ENCODE measurements around the gene INSR. TPM values are rescaled to one million over a fixed set of nuclear protein-coding genes. Genes with fewer than 3 reads are reported as not detected.
"Not testable (repeated sequence)": the region's sequence is repeated elsewhere in the genome, so short reads cannot be mapped to it uniquely, and the experiment has no call there.

Gene INSR
- total and polyA plus RNA-seq, 4 experiments from 2014 or later = 0.06 to 2.2 (median 0.69) TPM

DNA sequence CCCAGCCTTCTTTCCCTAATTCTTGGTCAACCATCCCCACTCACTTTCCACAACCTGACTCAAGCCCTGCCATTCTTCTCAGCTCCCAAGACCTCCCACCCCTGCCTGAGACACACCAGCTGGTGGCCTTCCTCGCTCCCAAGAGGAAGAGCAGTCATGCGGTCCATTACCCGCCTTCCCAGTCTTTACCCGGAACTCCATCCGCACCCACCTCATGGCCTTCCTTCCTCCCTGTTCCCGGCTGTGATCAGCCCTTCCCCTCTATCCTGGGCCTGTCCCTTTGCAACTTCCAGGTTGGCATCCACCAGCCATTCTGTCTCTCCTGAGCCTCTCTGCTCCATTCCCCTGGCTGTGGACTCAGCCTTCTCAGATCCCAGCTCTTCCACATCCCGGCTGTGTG lies 18.6 kb upstream of the INSR start:
- Histone ChIP-seq H3K27ac (ENCODE audit: low read depth, low read length) (no peak overlapping the region), H3K36me3 (ENCODE audit: insufficient read depth, low read length) (no peaks in the 10 kb centered on the region), H3K4me3 (ENCODE audit: low read length in 2 of 2) (no peak overlapping the region), H3K27me3 (ENCODE audit: insufficient read depth, low read length) (no peaks in the 10 kb centered on the region), H3K4me1 (ENCODE audit: insufficient read depth, low read length) (no peaks in the 10 kb centered on the region), H3K9me3 (ENCODE audit: control insufficient read depth in 1 of 2, low read length in 2 of 2) (no peaks in the 10 kb centered on the region)
- peaks cover 3% of the 10 kb centered on the region in 2 donors for H3K27me3 Mint-ChIP-seq
- H3K9me3 Mint-ChIP-seq = peaks cover 0 to 5% (median under 1%) of the 10 kb centered on the region in 8 donors
- no peak for DNase-seq
- H3K36me3 Mint-ChIP-seq = no peaks in the 10 kb centered on the region
- no peak overlapping the region for H3K4me3 Mint-ChIP-seq
- intact Hi-C loops (cut with micrococcal nuclease) = no loop called here
- ChIA-PET CTCF (ENCODE audit: partially characterized antibody) (no interaction called here), POLR2A (ENCODE audit: partially characterized antibody) (no interaction called here)
- H3K4me1 Mint-ChIP-seq = peaks cover 0 to 1% (median 0%) of the 10 kb centered on the region in 4 donors
- H3K27ac Mint-ChIP-seq = peak overlapping the region in 1 of 7 donors; percentile 55

DNA sequence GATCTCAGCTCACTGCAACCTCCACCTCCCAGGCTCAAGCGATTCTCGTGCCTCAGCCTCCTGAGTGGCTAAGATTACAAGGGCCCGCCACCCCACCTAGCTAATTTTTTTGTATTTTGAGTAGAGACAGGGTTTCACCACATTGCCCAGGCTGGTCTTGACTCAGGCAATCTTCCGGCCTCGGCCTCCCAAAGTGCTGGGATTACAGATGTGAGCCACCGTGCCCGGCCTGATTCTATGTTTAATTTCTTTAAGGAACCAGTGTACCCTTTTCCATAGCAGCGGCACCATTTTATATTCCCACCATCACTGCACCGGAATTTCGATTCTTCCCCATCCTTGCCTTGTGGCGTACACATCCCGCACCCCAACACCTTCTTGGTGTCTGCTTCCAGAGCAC lies 17.7 kb upstream of the INSR start:
- H3K27me3 ChIP-seq (ENCODE audit: insufficient read depth, low read length) = no peaks in the 10 kb centered on the region
- H3K9me3 Mint-ChIP-seq = peaks cover 0 to 3% (median 0%) of the 10 kb centered on the region in 8 donors
- H3K27me3 Mint-ChIP-seq = peaks cover 3 to 4% of the 10 kb centered on the region in 2 donors
- H3K9me3 ChIP-seq (ENCODE audit: control insufficient read depth in 1 of 2, low read length in 2 of 2) = no peaks in the 10 kb centered on the region
- H3K27ac Mint-ChIP-seq = peak overlapping the region in 1 of 7 donors; percentile 19
- ChIA-PET POLR2A (ENCODE audit: partially characterized antibody) (no interaction called here), CTCF (ENCODE audit: partially characterized antibody) (no interaction called here)
- no peak overlapping the region for H3K4me3 ChIP-seq (ENCODE audit: low read length in 2 of 2)
- H3K4me3 Mint-ChIP-seq = no peak overlapping the region
- H3K36me3 Mint-ChIP-seq = no peaks in the 10 kb centered on the region
- no peaks in the 10 kb centered on the region for H3K4me1 ChIP-seq (ENCODE audit: insufficient read depth, low read length)
- intact Hi-C loops (cut with micrococcal nuclease) = no loop called here
- H3K4me1 Mint-ChIP-seq = peaks cover 0 to 1% (median 0%) of the 10 kb centered on the region in 4 donors
- H3K27ac ChIP-seq (ENCODE audit: low read depth, low read length) = no peak overlapping the region
- no peaks in the 10 kb centered on the region for H3K36me3 ChIP-seq (ENCODE audit: insufficient read depth, low read length)
- no peak for DNase-seq

DNA sequence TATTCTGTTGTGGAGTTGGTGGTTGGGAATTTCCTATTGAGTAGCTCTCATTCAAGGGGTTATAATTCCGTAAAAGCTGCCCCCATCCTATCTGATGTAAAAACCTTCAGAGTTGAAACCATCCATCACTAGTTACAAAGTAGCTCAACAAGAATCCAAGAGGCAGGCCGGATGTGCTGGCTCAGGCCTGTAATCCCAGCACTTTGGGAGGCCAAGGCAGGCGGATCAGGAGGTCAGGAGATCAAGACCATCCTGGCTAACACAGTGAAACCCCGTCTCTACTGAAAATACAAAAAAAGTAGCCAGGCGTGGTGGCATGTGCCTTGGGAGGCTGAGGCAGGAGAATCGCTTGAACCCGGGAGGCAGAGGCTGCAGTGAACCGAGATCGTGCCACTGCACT lies 14.1 kb upstream of the INSR start:
- H3K4me1 Mint-ChIP-seq; DNase-seq; H3K36me3 Mint-ChIP-seq; CTCF ChIA-PET (ENCODE audit: partially characterized antibody); intact Hi-C loops (cut with micrococcal nuclease); POLR2A ChIA-PET (ENCODE audit: partially characterized antibody); H3K4me1 ChIP-seq (ENCODE audit: insufficient read depth, low read length); H3K27ac ChIP-seq (ENCODE audit: low read depth, low read length); H3K27me3 Mint-ChIP-seq; H3K27me3 ChIP-seq (ENCODE audit: insufficient read depth, low read length); H3K27ac Mint-ChIP-seq; H3K9me3 ChIP-seq (ENCODE audit: control insufficient read depth in 1 of 2, low read length in 2 of 2); H3K9me3 Mint-ChIP-seq; H3K4me3 Mint-ChIP-seq; H3K36me3 ChIP-seq (ENCODE audit: insufficient read depth, low read length); H3K4me3 ChIP-seq (ENCODE audit: low read length in 2 of 2): not testable (repeated sequence)

DNA sequence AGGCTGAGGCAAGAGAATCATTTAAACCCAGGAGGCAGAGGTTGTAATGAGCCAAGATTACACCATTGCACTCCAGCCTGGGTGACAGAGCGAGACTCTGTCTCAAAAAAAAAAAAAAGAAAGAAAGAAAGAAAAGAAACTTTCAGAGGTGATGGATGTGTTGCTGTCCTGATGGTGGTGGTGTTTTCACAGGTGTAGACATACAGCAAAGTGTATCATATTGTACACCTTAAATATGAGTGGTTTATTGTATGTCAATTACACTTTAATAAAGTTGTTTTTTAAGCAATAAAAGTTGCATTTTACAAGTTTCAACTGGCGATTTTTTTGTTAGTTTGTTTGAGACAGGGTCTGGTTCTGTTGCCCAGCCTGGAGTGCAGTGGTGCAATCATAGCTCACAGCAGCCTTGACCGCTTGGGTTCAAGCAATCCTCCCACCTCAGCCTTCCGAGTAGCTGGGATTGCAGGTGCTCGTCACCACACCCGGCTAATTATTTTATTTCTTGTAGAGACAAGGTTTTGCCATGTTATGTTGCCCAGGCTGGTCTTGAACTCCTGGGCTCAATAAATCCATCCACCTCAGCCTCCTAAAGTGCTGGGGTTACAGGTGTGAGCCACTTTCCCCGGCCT lies 13.5 kb upstream of the INSR start:
- Histone ChIP-seq H3K27me3 (ENCODE audit: insufficient read depth, low read length) (no peaks in the 10 kb centered on the region), H3K36me3 (ENCODE audit: insufficient read depth, low read length) (no peaks in the 10 kb centered on the region), H3K9me3 (ENCODE audit: control insufficient read depth in 1 of 2, low read length in 2 of 2) (no peaks in the 10 kb centered on the region), H3K27ac (ENCODE audit: low read depth, low read length) (no peak overlapping the region), H3K4me3 (ENCODE audit: low read length in 2 of 2) (no peak overlapping the region), H3K4me1 (ENCODE audit: insufficient read depth, low read length) (no peaks in the 10 kb centered on the region)
- ChIA-PET CTCF (ENCODE audit: partially characterized antibody) (no interaction called here), POLR2A (ENCODE audit: partially characterized antibody) (no interaction called here)
- no peak for DNase-seq
- Mint-ChIP-seq H3K36me3 (no peaks in the 10 kb centered on the region), H3K4me1 (peaks cover 0 to 1% (median 0%) of the 10 kb centered on the region in 4 donors), H3K4me3 (no peak overlapping the region), H3K9me3 (no peaks in the 10 kb centered on the region), H3K27me3 (peaks cover 1 to 3% of the 10 kb centered on the region in 2 donors), H3K27ac (peak overlapping the region in 1 of 7 donors; percentile 72)
- intact Hi-C loops (cut with micrococcal nuclease) = no loop called here

DNA sequence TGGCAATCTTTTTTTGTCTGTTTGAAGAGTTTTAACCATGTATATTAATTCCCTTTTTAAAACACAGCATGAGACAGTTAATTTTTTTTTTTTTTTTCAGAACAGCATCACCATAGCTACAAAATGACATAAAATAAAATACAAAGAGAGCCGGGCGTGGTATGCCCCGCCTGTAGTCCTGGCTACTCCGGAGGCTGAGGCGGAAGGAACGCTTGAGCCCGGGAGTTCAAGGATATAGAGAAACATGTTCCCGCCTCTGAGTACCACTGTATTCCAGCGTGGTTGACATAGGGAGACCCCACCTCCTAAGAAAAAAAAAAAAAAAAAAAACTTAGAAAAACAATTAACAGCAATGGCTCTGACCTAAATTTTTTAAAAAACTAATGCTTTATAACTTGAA lies 10.0 kb upstream of the INSR start:
- Histone ChIP-seq H3K27me3 (ENCODE audit: insufficient read depth, low read length) (no peaks in the 10 kb centered on the region), H3K9me3 (ENCODE audit: control insufficient read depth in 1 of 2, low read length in 2 of 2) (no peaks in the 10 kb centered on the region), H3K36me3 (ENCODE audit: insufficient read depth, low read length) (no peaks in the 10 kb centered on the region), H3K4me3 (ENCODE audit: low read length in 2 of 2) (no peak overlapping the region), H3K27ac (ENCODE audit: low read depth, low read length) (no peak overlapping the region), H3K4me1 (ENCODE audit: insufficient read depth, low read length) (no peaks in the 10 kb centered on the region)
- Mint-ChIP-seq H3K27me3 (peaks cover 3 to 6% of the 10 kb centered on the region in 2 donors), H3K4me1 (no peaks in the 10 kb centered on the region), H3K27ac (no peak overlapping the region), H3K9me3 (no peaks in the 10 kb centered on the region), H3K4me3 (no peak overlapping the region), H3K36me3 (no peaks in the 10 kb centered on the region)
- intact Hi-C loops (cut with micrococcal nuclease) = no loop called here
- no peak for DNase-seq
- CTCF ChIA-PET (ENCODE audit: partially characterized antibody) = interaction anchor here (1.1 kb wide), 1 partner anchor 155 kb away, joined by 3 read pairs; no protein-coding TSS in a partner anchor
- POLR2A ChIA-PET (ENCODE audit: partially characterized antibody) = no interaction called here

DNA sequence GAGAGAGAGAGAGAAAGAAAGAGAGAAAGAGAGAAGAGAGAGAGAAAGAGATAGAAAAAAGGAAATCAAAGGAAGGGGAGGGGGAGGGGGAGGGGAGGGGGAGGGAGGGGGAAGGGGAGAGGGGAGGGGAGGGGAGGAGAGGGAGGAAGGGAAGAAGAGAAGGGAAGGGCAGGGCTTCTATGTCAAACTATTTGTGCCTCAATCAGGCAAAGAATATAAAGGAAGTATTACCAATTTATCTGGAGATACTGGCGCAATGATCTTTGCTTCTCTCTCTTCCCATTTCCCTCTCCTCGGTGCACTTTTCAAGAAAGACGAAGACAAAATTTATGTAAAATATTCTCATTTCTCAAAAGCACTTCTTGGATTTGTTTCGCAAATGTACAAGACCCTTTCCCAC lies 9.3 kb upstream of the INSR start:
- CTCF ChIA-PET (ENCODE audit: partially characterized antibody) = no interaction called here
- no peak for DNase-seq
- Mint-ChIP-seq H3K9me3 (no peaks in the 10 kb centered on the region), H3K27ac (no peak overlapping the region), H3K4me3 (no peak overlapping the region), H3K27me3 (peaks cover 3 to 6% of the 10 kb centered on the region in 2 donors), H3K36me3 (no peaks in the 10 kb centered on the region), H3K4me1 (no peaks in the 10 kb centered on the region)
- H3K36me3 ChIP-seq (ENCODE audit: insufficient read depth, low read length) = no peaks in the 10 kb centered on the region
- POLR2A ChIA-PET (ENCODE audit: partially characterized antibody) = no interaction called here
- H3K27ac ChIP-seq (ENCODE audit: low read depth, low read length) = no peak overlapping the region
- intact Hi-C loops (cut with micrococcal nuclease) = no loop called here
- no peaks in the 10 kb centered on the region for H3K9me3 ChIP-seq (ENCODE audit: control insufficient read depth in 1 of 2, low read length in 2 of 2)
- H3K27me3 ChIP-seq (ENCODE audit: insufficient read depth, low read length) = no peaks in the 10 kb centered on the region
- no peak overlapping the region for H3K4me3 ChIP-seq (ENCODE audit: low read length in 2 of 2)
- H3K4me1 ChIP-seq (ENCODE audit: insufficient read depth, low read length) = no peaks in the 10 kb centered on the region

DNA sequence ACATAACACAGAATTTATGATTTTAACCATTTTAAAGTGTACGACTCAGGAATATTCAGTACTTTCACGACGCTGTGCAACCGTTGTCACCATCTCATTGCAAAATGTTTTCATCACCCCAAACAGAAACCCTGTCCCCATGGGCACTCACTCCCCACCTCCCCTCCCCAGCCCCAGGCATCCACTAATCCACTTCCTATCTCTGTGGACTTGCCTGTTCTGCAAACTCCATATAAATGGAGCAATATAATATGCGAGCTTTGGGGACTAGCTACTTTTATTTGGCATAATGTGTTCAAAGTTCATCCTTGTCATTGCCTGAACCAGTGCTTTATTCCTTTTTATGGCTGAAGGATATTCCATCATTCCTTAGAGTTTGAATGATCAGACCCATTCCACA lies 7.3 kb upstream of the INSR start:
- Mint-ChIP-seq H3K36me3 (no peaks in the 10 kb centered on the region), H3K4me3 (no peak overlapping the region), H3K27me3 (peaks cover 6 to 12% of the 10 kb centered on the region in 2 donors), H3K9me3 (no peaks in the 10 kb centered on the region), H3K27ac (no peak overlapping the region), H3K4me1 (no peaks in the 10 kb centered on the region)
- Histone ChIP-seq H3K4me3 (ENCODE audit: low read length in 2 of 2) (no peak overlapping the region), H3K36me3 (ENCODE audit: insufficient read depth, low read length) (no peaks in the 10 kb centered on the region), H3K9me3 (ENCODE audit: control insufficient read depth in 1 of 2, low read length in 2 of 2) (no peaks in the 10 kb centered on the region), H3K27me3 (ENCODE audit: insufficient read depth, low read length) (no peaks in the 10 kb centered on the region), H3K4me1 (ENCODE audit: insufficient read depth, low read length) (no peaks in the 10 kb centered on the region), H3K27ac (ENCODE audit: low read depth, low read length) (no peak overlapping the region)
- POLR2A ChIA-PET (ENCODE audit: partially characterized antibody) = no interaction called here
- intact Hi-C loops (cut with micrococcal nuclease) = no loop called here
- CTCF ChIA-PET (ENCODE audit: partially characterized antibody) = interaction anchor here (1.2 kb wide), 1 partner anchor 24 kb away, joined by 3 read pairs; no protein-coding TSS in a partner anchor
- no peak for DNase-seq

DNA sequence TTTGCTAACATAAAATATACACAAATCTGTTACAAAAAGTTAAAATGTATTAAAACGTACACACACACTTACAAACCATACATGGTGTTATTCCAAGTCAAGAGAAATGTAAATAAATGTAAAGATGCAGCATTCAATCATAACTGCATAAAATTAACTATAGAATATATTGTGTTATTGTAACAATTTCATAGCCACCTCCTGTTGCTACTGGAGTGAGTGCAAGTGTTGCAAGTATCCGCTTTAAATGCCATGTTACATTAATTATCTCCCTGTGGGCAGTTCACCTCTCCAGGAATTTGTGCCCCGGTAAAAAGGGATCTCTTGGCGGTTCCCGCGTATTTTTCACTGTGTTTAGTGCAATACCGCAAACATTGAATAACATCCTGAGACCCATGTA lies 3.5 kb upstream of the INSR start:
- intact Hi-C loops (cut with micrococcal nuclease) = no loop called here

More for the DNA sequence above, 3.5 kb upstream of the INSR start:
- Mint-ChIP-seq H3K36me3 (no peaks in the 10 kb centered on the region), H3K4me1 (peaks cover 2 to 11% (median 7%) of the 10 kb centered on the region in 4 donors), H3K27ac (no peak overlapping the region), H3K27me3 (peaks cover 18 to 21% of the 10 kb centered on the region in 2 donors), H3K4me3 (no peak overlapping the region), H3K9me3 (no peaks in the 10 kb centered on the region)
- no peak for DNase-seq
- Histone ChIP-seq H3K27ac (ENCODE audit: low read depth, low read length) (no peak overlapping the region), H3K36me3 (ENCODE audit: insufficient read depth, low read length) (no peaks in the 10 kb centered on the region), H3K4me3 (ENCODE audit: low read length in 2 of 2) (no peak overlapping the region), H3K27me3 (ENCODE audit: insufficient read depth, low read length) (no peaks in the 10 kb centered on the region), H3K4me1 (ENCODE audit: insufficient read depth, low read length) (peaks cover 10% of the 10 kb centered on the region), H3K9me3 (ENCODE audit: control insufficient read depth in 1 of 2, low read length in 2 of 2) (no peaks in the 10 kb centered on the region)
- POLR2A ChIA-PET (ENCODE audit: partially characterized antibody) = no interaction called here
- CTCF ChIA-PET (ENCODE audit: partially characterized antibody) = no interaction called here

Data from CD4-positive, alpha-beta memory T cell (primary cell).